ENCODE measurements around the gene DIO3. TPM values are rescaled to one million over a fixed set of nuclear protein-coding genes. Genes with fewer than 3 reads are reported as not detected.

DIO3 gene
- polyA plus RNA-seq, 3 donors, result not detected

GRCh38 chr14:101559624-101560533 is 1.4 kb upstream of the DIO3 start:
- H2AFZ ChIP-seq (ENCODE audit: insufficient read depth, low read depth, low read length, poor library complexity, severe bottlenecking), result no peak overlapping the region
- no peak overlapping the region for H3K27ac Mint-ChIP-seq
- H3K9ac ChIP-seq (ENCODE audit: insufficient read depth, low read length, poor library complexity, severe bottlenecking), result no peak overlapping the region
- peaks cover 24 to 62% of the 10 kb centered on the region in 2 donors for H3K27me3 ChIP-seq (ENCODE audit: control insufficient read depth in 2 of 2, insufficient read depth in 2 of 2, low read length in 2 of 2)
- H3K9me3 ChIP-seq (replicated peaks in 1 of 2; ENCODE audit: control insufficient read depth in 1 of 2, insufficient read depth in 1 of 2, low read length in 2 of 2), result peaks cover 21 to 34% of the 10 kb centered on the region in 2 donors
- H3K27me3 Mint-ChIP-seq (ENCODE audit: low read depth in 3 of 3), result peaks cover 55 to 73% (median 65%) of the 10 kb centered on the region in 3 donors
- no peak overlapping the region for H3K4me3 ChIP-seq (replicated peaks in 1 of 3; ENCODE audit: low read depth in 2 of 3, low read length in 3 of 3)
- H3K36me3 Mint-ChIP-seq, result peaks cover 13 to 14% of the 10 kb centered on the region in 2 donors
- peak overlapping the region in 1 of 2 donors; percentile 46 for H3K4me3 Mint-ChIP-seq
- peaks cover 18 to 32% (median 25%) of the 10 kb centered on the region in 7 donors for H3K9me3 Mint-ChIP-seq
- H4K20me1 ChIP-seq (ENCODE audit: insufficient read depth, low read length), result no peaks in the 10 kb centered on the region
- H3K4me1 ChIP-seq (ENCODE audit: control insufficient read depth in 1 of 2, insufficient read depth in 2 of 2, low read length in 2 of 2), result no peaks in the 10 kb centered on the region
- no peak for DNase-seq
- H3K4me1 Mint-ChIP-seq, result no peaks in the 10 kb centered on the region
- no peaks in the 10 kb centered on the region for H3K36me3 ChIP-seq (replicated peaks in 1 of 2; ENCODE audit: control insufficient read depth in 1 of 2, insufficient read depth in 2 of 2, low read length in 2 of 2)
- WGBS (ENCODE audit: insufficient coverage), result 2% methylated on average over 113 of the region's 113 CpGs
- no peak overlapping the region for H3K4me2 ChIP-seq (replicated peaks; ENCODE audit: extremely low read depth, low read length, poor library complexity, severe bottlenecking)
- intact Hi-C loops (cut with micrococcal nuclease), result no loop called here
- no peaks in the 10 kb centered on the region for H3K79me2 ChIP-seq (ENCODE audit: insufficient read depth, low read length)
- no peak overlapping the region for H3K27ac ChIP-seq (ENCODE audit: low read depth in 1 of 2, low read length in 2 of 2)
- no peak for TF ChIP-seq CTCF (IDR thresholded peaks at IDR 0.05)

- no peaks in the 10 kb centered on the region for H3K79me2 ChIP-seq (ENCODE audit: insufficient read depth, low read length)
- Mint-ChIP-seq H3K4me1 (no peaks in the 10 kb centered on the region), H3K9me3 (peaks cover 18 to 36% (median 27%) of the 10 kb centered on the region in 7 donors), H3K27me3 (ENCODE audit: low read depth in 3 of 3) (peaks cover 62 to 80% (median 72%) of the 10 kb centered on the region in 3 donors), H3K27ac (no peak overlapping the region), H3K4me3 (no peak overlapping the region), H3K36me3 (peaks cover 13 to 18% of the 10 kb centered on the region in 2 donors)
- H3K4me3 ChIP-seq (replicated peaks in 1 of 3; ENCODE audit: low read depth in 2 of 3, low read length in 3 of 3), result no peak overlapping the region
- H3K4me1 ChIP-seq (ENCODE audit: control insufficient read depth in 1 of 2, insufficient read depth in 2 of 2, low read length in 2 of 2), result no peaks in the 10 kb centered on the region
- H3K36me3 ChIP-seq (replicated peaks in 1 of 2; ENCODE audit: control insufficient read depth in 1 of 2, insufficient read depth in 2 of 2, low read length in 2 of 2), result no peaks in the 10 kb centered on the region
- H3K4me2 ChIP-seq (replicated peaks; ENCODE audit: extremely low read depth, low read length, poor library complexity, severe bottlenecking), result no peak overlapping the region
- H3K9ac ChIP-seq (ENCODE audit: insufficient read depth, low read length, poor library complexity, severe bottlenecking), result no peak overlapping the region
- H2AFZ ChIP-seq (ENCODE audit: insufficient read depth, low read depth, low read length, poor library complexity, severe bottlenecking), result no peak overlapping the region
- H4K20me1 ChIP-seq (ENCODE audit: insufficient read depth, low read length), result no peaks in the 10 kb centered on the region
- DNase-seq, result no peak
- TF ChIP-seq CTCF (IDR thresholded peaks at IDR 0.05), result no peak
- no peak overlapping the region for H3K27ac ChIP-seq (ENCODE audit: low read depth in 1 of 2, low read length in 2 of 2)
- intact Hi-C loops (cut with micrococcal nuclease), result no loop called here
- H3K9me3 ChIP-seq (replicated peaks in 1 of 2; ENCODE audit: control insufficient read depth in 1 of 2, insufficient read depth in 1 of 2, low read length in 2 of 2), result peaks cover 21 to 39% of the 10 kb centered on the region in 2 donors
- WGBS (ENCODE audit: insufficient coverage), result 9% methylated on average over 106 of the region's 106 CpGs
- H3K27me3 ChIP-seq (ENCODE audit: control insufficient read depth in 2 of 2, insufficient read depth in 2 of 2, low read length in 2 of 2), result peaks cover 31 to 70% of the 10 kb centered on the region in 2 donors
These were observed 671 bp upstream of the DIO3 start for GRCh38 chr14:101560534-101561113.

Measured in CD14-positive monocyte (primary cell).